ENCODE measurements around the gene JOSD1.
"Not testable (repeated sequence)": the region's sequence is repeated elsewhere in the genome, so short reads cannot be mapped to it uniquely, and the experiment has no call there.

Gene JOSD1

DNA sequence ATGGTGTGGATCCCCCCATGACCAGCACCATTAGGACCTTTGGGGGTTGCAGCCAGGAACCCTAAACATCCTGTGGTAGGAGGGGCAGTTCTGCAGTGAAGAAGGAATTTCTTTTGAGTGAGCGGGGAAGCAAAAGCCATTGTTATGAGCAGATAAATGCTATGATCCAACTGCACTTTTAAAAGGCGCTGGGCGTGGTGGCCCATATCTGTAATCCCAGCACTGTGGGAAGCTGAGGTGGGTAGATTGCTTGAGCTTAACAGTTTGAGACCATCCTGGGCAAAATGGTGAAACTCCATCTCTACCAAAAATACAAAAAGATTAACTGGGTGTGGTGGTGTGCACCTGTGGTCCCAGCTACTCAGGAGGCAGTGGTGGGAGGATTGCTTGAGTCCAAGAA is 24.9 kb downstream of the JOSD1 start:
- no peak for DNase-seq

DNA sequence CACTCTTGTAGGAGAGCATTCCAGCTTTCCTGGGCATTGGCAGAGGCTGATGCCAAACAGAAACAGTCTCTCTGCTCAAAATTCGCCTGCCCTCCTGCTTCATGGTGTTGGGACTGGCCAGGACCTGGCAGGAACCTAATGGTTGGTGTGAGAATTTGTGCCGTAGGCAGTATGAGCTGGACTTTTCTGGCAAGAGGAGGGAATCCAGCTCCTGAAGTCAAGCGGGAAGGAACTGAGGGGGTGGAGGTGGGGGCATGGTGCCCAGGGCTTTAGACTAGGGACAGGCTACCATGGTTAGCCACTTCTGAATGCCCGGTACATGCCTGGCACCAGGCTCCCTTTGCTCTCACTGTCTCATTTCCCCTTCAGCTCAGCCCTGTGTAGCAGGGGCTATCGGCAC is 25.9 kb downstream of the JOSD1 start:
- DNase-seq = no peak

DNA sequence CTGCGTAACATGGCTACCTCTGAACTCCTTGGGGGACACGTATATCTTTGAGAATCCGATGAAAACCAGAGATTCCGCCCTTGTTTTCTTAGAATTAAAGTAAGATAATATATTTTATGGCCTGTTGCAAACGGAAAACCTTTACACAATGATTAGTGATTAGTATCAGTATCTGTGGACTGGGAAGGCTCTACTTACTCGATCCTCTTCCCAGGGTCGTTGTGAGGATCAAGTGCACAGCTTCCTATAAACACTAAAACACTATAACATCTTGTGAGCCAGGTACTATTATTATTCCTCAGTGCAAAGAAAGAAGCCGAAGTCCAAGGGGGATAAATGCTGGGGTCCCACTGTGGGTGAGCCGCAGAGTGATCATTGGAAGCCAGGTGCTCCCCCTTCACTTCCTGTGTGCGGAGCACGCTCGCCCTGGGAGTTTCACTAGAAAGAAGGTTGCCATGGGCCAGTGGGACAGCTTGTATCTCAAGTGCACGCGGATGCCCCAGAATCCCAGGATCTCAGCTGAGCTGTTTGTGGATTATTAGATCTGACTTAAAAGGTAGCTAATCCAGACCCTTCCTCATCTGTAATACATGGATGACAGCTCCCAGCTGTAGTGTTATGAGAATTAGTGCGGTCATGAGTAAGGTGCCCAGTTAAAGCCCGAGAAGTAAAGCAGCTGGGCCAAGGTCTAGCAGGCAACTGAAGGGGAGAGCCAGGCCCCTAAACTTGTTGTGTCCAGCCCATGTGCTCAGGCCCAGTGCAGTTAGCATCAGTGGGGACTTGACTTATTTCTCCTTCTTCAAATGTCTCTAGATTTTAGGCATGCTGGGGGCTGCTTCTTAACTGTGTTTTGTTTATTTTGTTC is 43.5 kb downstream of the JOSD1 start:
- DNase-seq = no peak

DNA sequence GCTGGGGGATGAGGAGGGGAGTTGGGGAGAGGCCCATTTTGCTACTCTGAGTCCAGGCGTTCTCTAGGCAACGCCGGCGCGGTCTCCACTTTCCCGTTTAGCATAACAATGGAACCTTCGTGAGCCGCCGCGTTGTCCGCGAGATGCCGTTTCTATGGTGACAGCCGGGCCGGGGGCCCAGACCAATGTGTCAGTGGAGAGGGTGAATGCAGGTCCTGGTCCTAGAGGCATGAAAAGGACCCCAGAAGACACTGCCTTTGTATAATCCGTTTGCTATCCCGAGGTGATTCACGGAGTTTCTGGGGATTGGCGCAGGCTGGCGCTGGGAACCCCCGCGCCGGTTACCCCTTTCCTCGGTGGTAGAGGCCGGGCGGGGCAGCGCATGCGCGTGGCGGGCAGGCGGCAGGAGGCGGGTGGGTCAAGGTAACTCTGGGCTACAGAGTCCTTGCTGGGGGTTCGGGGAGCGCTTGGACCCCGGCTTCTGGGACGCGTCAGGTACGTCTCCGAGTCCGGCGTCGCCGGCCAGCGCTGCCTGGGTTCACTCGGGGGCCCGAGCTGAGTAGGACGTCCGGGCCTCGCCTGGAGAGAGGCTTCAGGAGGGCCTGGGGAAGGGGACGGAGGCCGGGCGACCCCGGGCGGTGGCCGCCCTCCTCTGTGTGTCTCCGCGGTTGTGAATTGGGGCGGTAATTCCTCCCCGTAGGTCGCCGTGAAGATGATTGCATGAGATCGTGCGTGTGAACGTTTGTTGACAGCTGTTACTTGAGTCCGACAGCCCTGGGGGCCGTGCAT is 44.3 kb downstream of the JOSD1 start, which contains the start of the genes CBY1 and FAM227A:
Gene CBY1 (plus strand): TSS at position 383 of the 789 bp plus-strand sequence. CDS start 11,417 bp downstream, outside the sequence.
Gene FAM227A (minus strand): TSS at position 137 of the 789 bp plus-strand sequence. CDS start 6,224 bp downstream, outside the sequence.
- peak; percentile 87 for DNase-seq

DNA sequence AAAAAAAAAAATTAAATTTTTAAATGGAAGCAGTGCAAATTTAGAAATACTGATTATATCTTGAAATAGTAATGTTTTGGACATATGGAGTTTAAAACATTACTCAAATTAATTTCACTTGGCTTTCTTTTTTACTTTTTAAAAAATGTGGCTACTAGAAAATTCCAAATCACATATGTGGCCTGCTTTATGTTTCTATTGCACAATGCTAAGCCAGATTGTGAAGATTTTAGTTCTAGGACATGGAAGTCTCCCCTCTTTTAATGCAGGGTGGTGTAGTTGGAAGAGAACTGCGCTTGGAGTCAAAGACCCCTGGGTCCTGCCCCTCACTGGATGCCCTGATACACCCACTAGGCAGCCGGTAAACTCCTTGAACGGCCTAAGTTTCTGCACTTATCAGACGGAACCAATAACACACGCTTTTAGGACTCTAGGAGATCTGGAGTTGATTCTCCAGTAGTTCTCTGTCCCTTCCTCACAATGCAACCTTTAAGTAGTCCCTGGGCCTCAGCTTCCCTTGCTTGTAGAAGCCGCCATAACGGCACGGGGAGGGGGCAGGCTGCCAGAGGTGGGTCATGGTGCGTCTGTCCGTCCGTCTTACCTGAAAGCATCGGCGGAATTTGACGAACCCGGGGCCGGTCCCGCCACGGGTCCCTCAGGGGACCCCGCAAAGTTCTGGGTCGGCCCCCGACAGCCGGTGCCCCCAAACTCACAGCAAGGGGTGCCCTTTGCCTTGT is 45.1 kb downstream of the JOSD1 start:
- no peak for DNase-seq

DNA sequence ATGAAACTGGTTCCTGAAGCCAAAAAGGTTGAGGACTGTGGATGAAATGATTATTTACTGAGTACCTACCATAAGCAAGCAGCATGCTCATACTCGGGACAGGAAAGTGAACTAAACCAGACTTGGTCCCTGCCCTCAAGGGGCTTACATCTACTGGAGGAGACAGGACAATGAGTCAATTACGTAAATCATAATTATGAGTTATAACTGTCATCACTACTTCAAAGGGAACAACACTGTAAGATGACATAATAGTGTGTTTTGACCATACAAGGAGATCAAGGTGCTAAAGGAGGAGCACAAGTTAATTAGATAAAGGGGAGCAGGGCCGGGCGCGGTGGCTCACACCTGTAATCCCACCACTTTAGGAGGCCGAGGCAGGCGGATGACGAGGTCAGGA is 47.0 kb downstream of the JOSD1 start:
- no peak for DNase-seq

DNA sequence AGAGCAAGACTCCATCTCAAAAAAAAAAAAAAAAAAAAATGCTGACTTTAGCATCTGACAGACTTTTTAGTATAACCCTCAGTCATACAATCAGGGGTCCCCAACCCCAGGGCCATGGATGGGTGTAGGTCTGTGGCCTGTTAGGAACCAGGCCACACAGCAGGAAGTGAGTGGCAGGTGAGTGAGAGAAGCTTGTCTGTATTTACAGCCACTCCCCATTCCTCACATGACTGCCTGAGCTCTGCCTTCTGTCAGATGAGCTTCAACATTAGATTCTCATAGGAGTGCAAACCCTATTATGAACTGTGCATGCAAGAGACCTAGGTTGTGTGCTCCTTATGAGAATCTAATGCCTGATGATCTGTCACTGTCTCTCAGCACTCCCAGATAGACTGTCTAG is 47.9 kb downstream of the JOSD1 start:
- no peak for DNase-seq

DNA sequence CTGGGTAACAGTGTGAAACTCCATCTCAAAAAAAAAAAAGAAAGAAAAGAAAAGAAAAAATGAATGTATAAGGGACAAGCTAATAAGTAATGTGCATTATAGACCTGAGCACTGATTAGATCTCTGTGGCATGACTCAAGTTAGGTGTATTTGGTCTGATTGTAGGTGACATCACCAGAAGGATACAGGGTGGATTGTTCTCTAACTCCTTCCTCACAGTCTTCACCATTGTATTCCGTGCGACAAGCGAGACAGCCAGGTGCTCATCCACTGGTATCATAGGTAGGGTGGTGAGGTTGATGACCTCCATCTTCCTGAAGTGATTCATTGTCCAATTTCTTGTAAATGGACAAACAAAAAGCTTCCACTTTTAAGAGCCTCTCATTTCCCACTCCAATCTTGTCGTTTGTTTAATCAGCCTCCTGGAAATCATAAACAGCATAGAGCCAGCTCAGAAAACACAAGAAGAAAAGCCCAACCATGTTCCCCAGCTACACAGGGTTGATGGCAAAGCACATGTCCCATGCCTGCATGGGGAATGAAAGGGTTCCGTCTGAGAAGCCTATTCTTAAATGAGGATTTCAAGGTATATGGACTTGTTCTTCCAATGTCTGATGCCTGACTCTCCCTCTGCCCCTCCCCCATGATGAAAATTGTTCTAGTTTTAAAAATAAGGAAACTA is 50.8 kb downstream of the JOSD1 start:
- DNase-seq = no peak

DNA sequence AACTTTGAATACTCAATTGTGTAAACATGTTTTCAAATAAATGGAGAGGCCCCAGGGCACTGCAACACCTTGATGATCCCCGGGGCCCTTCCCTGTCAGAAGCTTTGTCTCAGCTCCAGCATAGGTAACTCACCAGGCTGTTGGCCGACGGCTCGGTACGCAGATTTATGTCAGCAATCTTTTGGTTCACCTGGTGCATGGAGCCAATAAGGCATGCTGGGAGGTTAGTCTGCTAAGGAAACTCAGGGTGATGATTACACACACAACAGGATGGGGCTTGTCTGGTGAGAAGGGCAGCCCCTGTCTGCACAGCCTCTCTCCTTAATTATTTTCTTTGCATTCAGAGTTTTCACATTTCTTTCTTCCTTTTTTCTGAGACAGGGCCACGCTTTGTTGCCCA is 55.3 kb downstream of the JOSD1 start:
- no peak for DNase-seq

DNA sequence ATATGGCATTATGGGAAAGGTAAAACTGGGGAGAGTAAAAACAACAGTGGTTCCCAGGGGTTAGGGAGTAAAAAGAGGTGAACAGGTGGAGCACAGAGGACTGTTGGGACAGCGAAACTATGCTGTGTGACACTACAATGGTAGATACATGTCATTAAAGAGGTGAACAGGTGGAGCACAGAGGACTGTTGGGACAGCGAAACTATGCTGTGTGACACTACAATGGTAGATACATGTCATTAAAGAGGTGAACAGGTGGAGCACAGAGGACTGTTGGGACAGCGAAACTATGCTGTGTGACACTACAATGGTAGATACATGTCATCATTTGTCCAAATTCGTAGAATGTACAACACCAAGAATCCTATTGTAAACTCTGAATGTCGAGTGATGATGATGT is 56.5 kb downstream of the JOSD1 start:
- DNase-seq = not testable (repeated sequence)

DNA sequence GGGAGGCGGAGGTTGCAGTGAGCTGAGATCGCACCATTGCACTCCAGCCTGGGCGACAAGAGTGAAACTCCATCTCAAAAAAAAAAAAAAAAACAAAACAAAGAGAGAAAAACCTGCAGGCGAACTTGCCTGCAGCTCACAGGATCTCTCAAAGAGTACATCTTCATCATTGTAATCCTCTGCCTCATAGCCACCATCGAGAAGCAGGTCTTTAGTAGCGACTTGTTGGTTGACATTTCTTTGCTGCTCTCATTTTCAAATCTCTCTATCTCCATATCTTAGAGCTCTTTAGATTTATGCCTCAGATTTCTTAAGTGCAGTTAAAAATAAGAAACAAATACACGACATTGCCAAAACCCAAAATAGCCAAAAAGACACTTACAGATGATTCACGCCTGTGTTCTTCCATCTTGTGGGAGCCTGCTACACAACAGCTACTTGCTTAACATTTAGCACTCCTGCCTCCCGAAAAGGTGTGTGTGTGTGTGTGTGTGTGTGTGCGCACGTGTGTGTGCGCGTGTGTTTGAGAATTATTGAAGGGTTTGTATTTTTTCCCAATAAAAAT is 59.2 kb downstream of the JOSD1 start:
- DNase-seq = no peak

DNA sequence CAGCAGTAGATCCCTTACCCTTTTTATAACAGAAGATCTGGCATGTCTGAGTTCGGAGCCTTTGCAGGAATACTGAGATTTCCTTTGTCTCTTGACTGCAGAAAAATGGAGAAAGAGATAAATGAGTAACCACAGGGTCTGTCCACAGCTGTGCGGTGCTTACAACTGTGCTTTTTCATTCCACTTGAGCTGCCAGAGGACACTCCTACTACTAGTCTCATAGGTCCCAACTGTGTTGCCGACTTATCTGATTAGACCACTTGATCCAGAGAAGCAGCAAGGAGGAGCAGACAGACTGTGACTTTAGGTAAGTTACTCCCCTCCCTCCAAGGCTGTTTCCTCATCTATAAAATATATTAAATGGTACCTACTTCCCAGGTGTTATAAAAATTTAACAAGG is 62.0 kb downstream of the JOSD1 start:
- DNase-seq = no peak

DNA sequence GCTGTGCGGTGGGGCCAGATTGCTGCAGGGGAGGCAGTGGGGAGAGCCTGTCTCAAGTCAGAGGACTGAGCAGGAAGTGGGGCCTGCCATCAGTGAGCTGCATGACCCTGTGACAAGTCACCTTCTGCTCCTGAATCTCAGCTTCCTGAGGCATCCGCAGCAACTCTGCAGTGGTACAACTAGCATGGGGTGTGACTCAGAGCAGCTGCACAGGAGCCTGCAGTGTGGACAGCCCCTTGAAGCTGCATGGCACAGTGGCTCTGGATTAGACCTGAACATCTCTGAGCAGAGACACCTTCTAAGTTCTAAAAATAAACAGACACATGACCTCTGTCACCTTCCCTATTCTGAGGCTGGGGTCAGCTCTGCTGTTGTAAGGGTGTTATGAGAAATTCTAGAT is 62.5 kb downstream of the JOSD1 start:
- no peak for DNase-seq
